ENCODE data around the gene CELF5.

CELF5 gene

DNA sequence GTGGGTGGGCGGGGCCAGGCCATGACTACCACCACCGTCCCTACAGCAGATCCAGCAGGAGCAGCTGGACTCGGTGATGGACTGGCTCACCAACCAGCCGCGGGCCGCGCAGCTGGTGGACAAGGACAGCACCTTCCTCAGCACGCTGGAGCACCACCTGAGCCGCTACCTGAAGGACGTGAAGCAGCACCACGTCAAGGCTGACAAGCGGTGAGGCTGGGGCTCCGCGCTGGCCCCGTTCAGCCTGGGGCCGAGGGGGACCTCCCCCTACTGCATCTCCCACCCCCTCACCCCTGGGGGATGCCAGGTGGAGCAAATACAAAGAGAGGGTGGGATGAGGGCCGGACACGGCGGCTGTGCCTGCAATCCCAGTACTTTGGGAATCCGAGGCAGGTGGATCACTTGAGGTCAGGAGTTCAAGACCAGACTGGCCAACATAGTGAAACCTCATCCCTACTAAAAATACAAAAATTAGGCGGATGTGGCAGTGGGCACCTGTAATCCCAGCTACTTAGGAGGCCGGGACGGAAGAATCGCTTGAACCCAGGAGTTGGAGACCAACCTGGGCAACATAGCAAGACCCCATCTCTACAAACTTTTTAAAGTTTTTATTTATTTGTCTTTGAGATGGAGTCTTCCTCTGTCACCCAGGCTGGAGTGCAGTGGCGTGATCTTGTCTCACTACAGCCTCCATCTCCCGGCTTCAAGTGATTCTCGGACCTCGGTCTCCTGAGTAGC is 18.1 kb upstream of the CELF5 start:
- Histone ChIP-seq H3K9me3 (ENCODE audit: control insufficient read depth, insufficient read depth, low read depth, low read length) (no peaks in the 10 kb centered on the region), H3K4me3 (ENCODE audit: low read depth, low read length) (no peak overlapping the region), H3K27ac (ENCODE audit: extremely low read depth, low read depth, low read length) (no peak overlapping the region), H3K36me3 (ENCODE audit: control insufficient read depth in 2 of 2, insufficient read depth in 1 of 2, low read length in 2 of 2) (peaks cover 7 to 70% of the 10 kb centered on the region in 2 experiments; a peak in 2 of 3 replicates), H3K4me1 (ENCODE audit: control insufficient read depth, insufficient read depth, low read length) (no peaks in the 10 kb centered on the region)
- CTCF ChIA-PET = interaction anchor here (0.6 kb wide), 1 partner anchor 63 kb away, joined by 3 read pairs; no protein-coding TSS in a partner anchor
- POLR2A ChIA-PET = no interaction called here
- TF ChIP-seq ZNF169 (tag by site-specific recombination; IDR thresholded peaks at IDR 0.05) (no peak), ZNF121 (tag by site-specific recombination; IDR thresholded peaks at IDR 0.05) (peak; percentile 87), ZNF510 (tag by site-specific recombination; IDR thresholded peaks at IDR 0.05; ENCODE audit: insufficient replicate concordance) (no peak)
- TF ChIP-seq, protein P1, sequence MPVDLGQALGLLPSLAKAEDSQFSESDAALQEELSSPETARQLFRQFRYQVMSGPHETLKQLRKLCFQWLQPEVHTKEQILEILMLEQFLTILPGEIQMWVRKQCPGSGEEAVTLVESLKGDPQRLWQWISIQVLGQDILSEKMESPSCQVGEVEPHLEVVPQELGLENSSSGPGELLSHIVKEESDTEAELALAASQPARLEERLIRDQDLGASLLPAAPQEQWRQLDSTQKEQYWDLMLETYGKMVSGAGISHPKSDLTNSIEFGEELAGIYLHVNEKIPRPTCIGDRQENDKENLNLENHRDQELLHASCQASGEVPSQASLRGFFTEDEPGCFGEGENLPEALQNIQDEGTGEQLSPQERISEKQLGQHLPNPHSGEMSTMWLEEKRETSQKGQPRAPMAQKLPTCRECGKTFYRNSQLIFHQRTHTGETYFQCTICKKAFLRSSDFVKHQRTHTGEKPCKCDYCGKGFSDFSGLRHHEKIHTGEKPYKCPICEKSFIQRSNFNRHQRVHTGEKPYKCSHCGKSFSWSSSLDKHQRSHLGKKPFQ (tag by site-specific recombination; IDR thresholded peaks at IDR 0.05) = no peak

- no peak overlapping the region for H3K27ac ChIP-seq (ENCODE audit: extremely low read depth, low read depth, low read length)
- CTCF ChIA-PET = no interaction called here
- H3K9me3 ChIP-seq (ENCODE audit: control insufficient read depth, insufficient read depth, low read depth, low read length) = no peaks in the 10 kb centered on the region
- POLR2A ChIA-PET = no interaction called here
- H3K4me3 ChIP-seq (ENCODE audit: low read depth, low read length) = no peak overlapping the region
- no peaks in the 10 kb centered on the region for H3K4me1 ChIP-seq (ENCODE audit: control insufficient read depth, insufficient read depth, low read length)
- peaks cover 7 to 60% of the 10 kb centered on the region in 2 experiments; a peak in 2 of 3 replicates for H3K36me3 ChIP-seq (ENCODE audit: control insufficient read depth in 2 of 2, insufficient read depth in 1 of 2, low read length in 2 of 2)
- TF ChIP-seq ZFHX2 (tag by site-specific recombination; conservative IDR thresholded peaks at IDR 0.05) (0 out of 2 replicates have a peak, but pooled peaks have one; percentile 15), ZFP37 (tag by site-specific recombination; IDR thresholded peaks at IDR 0.05) (no peak), ZNF571 (tag by site-specific recombination; IDR thresholded peaks at IDR 0.05) (no peak), BCL11A (tag by site-specific recombination; IDR thresholded peaks at IDR 0.05; ENCODE audit: low read depth) (no peak), ZNF366 (tag by site-specific recombination; conservative IDR thresholded peaks at IDR 0.05) (no peak), KLF1 (tag by site-specific recombination; IDR thresholded peaks at IDR 0.05) (no peak), ZNF354C (tag by site-specific recombination; IDR thresholded peaks at IDR 0.05; ENCODE audit: borderline replicate concordance, low read depth) (no peak), ZNF302 (tag by site-specific recombination; IDR thresholded peaks at IDR 0.05; ENCODE audit: low read depth) (no peak), ZNF335 (tag by site-specific recombination; conservative IDR thresholded peaks at IDR 0.05) (no peak), ZNF248 (tag by site-specific recombination; IDR thresholded peaks at IDR 0.05) (no peak), ZNF423 (tag by site-specific recombination; IDR thresholded peaks at IDR 0.05) (no peak), KLF9 (tag by site-specific recombination; IDR thresholded peaks at IDR 0.05; ENCODE audit: low read depth) (peak; percentile 33), PRDM4 (tag by site-specific recombination; IDR thresholded peaks at IDR 0.05) (no peak), ZFP41 (tag by site-specific recombination; IDR thresholded peaks at IDR 0.05; ENCODE audit: borderline replicate concordance) (no peak), ZNF26 (tag by site-specific recombination; IDR thresholded peaks at IDR 0.05) (no peak)
- TF ChIP-seq, protein P2, sequence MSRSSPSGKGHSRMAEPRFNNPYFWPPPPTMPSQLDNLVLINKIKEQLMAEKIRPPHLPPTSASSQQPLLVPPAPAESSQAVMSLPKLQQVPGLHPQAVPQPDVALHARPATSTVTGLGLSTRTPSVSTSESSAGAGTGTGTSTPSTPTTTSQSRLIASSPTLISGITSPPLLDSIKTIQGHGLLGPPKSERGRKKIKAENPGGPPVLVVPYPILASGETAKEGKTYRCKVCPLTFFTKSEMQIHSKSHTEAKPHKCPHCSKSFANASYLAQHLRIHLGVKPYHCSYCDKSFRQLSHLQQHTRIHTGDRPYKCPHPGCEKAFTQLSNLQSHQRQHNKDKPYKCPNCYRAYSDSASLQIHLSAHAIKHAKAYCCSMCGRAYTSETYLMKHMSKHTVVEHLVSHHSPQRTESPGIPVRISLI (tag by site-specific recombination; IDR thresholded peaks at IDR 0.05) = no peak
- TF ChIP-seq, protein P3, sequence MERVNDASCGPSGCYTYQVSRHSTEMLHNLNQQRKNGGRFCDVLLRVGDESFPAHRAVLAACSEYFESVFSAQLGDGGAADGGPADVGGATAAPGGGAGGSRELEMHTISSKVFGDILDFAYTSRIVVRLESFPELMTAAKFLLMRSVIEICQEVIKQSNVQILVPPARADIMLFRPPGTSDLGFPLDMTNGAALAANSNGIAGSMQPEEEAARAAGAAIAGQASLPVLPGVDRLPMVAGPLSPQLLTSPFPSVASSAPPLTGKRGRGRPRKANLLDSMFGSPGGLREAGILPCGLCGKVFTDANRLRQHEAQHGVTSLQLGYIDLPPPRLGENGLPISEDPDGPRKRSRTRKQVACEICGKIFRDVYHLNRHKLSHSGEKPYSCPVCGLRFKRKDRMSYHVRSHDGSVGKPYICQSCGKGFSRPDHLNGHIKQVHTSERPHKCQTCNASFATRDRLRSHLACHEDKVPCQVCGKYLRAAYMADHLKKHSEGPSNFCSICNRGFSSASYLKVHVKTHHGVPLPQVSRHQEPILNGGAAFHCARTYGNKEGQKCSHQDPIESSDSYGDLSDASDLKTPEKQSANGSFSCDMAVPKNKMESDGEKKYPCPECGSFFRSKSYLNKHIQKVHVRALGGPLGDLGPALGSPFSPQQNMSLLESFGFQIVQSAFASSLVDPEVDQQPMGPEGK (tag by site-specific recombination; IDR thresholded peaks at IDR 0.05) = peak; percentile 22; the same call in 1 of the 2 replicates
Measured at GRCh38 chr19:3207461-3208242, 16.8 kb upstream of the CELF5 start.
